ENCODE data around the gene STK11IP. TPM values are rescaled to one million over a fixed set of nuclear protein-coding genes. Genes with fewer than 3 reads are reported as not detected.

Gene STK11IP
- total RNA-seq, 1 donor from 2014 or later, result 58.5 TPM

DNA sequence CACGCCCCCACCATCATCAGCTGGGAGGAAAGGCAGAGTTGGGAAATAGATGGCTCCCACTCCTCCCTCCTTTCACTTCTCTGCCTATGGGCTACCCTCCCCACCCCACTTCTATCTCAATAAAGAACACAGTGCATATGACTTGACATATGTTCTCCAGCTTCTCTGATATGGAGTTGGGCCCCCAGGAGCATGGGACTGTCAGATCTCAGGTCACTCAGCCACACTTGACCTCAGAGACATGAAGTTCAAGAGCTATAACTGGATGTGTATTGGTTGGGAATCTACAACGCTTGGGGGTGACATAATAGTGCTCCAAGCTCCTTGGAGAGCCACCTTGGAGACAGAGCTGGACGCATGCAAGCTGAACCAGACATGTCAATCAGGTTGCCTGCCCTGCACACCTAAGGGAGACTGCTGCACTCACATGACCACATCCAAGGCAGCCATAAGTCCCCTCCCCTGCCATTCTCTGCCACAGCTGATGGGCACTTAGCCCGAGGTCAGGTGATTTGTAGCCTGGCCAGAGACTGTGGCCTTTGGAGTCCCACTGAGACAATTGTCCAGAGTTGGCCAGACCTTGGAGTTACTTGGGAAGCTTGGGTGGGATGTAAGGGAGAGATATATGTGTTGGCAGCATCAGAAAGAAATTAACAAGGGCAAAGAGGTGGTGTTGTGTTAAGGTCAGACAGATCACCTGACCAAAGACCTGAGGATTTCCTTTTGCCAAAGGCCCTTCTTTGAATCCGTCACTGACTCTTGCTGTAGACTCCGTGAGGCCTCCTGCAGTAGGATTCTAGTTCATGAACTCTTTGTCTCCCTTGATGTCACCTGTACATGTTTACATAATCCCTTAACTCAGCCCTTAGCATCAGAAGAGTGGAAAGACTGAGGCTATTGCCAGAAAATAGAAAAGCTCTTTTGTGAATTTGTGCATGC is 21.8 kb upstream of the STK11IP start:
- intact Hi-C loops (cut with DNase I), result no loop called here
- ATAC-seq, result no peak
- DNase-seq (ENCODE audit: low spot score), result no peak

DNA sequence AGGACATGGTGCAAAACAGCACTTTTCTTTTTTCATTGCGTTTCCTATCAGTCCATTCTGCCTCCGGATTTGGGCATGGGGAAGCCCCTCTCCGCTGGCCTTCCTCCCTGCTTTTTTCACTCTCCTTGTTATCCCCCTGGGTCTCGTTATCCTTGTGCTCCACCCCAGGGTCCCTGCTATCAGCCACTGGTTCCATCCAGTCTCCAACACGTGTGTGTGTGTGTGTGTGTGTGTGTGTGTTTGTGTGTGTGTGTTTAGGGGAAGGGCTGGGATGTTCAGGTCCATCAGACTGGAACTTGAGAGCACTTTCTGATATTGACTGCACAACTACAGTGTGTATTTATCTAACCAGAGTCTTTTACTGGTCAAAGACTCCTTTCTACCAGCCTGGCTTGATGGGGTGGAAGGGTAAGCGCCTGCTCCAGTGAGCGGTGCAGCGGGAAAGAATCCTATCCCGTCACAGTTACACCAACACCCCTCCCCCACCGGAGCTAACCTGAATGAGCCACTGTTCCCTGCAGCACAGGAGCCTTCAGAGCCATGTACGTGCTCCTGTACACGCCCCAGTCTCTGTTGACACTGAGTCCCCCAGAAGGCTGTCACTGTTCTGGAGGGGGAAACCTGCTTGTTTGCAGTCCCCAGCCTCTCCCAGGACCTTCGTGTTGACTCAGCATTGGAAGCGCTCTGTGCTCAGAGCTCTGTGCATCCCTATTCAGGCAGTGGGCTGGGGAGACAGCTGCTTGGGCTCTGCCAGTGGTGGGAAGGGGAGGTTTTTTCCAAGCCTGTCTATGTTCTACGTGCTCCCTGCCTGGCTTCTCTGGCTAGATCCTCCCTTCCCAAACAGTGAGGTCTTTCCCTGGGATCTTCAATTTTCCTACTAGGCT is 20.9 kb upstream of the STK11IP start:
- intact Hi-C loops (cut with DNase I), result no loop called here
- ATAC-seq (peak; percentile 35), DNase-seq (ENCODE audit: low spot score) (no peak)

DNA sequence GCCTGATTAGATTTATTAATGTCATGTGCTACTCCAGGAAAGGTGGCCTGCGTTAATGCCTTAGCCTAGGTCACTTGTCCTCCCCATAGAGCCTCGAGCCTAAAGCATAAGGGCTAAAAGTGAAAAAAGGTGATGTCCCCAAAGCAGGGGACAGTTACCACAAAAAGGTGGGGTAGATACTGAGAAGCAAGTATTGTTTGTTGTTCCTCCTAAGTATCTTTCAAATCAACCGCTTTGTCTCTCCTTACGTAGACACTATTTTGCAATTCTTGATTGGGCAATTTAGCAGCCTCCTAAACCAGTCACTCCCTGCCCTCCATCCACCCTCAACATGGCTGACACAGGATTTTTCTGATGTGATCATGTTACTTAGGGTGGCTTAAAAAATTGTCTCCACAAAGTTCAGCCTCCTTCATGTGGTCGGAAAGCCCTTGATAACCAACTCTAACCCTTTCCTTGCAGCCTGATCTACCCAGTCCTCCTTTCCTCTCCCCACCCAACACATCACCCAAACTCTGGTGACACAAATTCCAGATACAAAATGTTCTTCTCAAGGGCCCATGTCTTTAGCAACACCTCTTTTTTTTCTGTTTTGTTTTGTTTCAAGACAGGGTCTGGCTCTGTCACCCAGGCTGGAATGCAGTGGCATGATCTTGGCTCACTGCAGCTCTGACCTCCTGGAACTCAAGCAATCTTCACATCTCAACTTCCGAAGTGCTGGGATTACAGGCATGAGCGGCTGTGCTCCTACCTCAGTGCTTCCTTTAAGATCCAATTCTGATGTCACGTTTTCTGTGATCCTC is 18.6 kb upstream of the STK11IP start:
- ATAC-seq, result no peak
- DNase-seq (ENCODE audit: low spot score), result no peak
- intact Hi-C loops (cut with DNase I), result no loop called here

DNA sequence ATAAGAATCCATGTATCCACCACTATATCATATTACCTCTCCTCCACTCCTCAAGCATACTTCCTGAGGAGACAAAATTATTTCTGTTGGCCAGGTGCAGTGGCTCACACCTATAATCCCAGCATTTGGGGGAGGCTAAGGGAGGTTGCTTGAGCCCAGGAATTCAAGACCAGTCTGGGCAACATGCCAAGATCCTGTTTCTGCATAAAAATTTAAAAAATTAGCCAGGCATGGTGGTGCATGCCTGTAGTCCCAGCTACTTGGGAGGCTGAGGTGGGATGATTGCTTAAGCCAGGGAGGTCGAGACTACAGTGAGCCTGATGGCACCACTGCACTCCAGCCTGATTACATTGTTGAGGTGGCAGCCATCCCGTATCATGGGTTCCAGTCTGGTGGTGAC is 16.3 kb upstream of the STK11IP start:
- intact Hi-C loops (cut with DNase I), result no loop called here
- DNase-seq (ENCODE audit: low spot score) (no peak), ATAC-seq (no peak)

DNA sequence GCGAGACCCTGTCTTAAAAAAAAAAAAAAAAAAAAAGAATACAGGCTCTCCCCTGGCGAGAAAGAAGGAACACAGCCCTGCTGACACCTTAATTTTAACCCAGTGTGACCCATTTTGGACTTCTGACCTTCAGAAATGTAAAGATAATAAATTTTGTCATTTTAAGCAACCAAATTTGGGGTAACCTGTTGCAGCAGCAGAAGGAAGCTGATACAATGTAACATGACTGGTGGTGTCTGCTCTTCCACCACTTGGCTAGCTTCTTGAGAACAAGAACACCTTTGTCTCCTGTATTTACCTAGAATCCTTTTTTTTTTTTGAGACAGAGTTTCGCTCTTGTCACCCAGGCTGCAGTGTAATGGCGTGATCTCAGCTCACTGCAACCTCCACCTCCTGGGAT is 6.6 kb upstream of the STK11IP start:
- no peak for ATAC-seq

DNA sequence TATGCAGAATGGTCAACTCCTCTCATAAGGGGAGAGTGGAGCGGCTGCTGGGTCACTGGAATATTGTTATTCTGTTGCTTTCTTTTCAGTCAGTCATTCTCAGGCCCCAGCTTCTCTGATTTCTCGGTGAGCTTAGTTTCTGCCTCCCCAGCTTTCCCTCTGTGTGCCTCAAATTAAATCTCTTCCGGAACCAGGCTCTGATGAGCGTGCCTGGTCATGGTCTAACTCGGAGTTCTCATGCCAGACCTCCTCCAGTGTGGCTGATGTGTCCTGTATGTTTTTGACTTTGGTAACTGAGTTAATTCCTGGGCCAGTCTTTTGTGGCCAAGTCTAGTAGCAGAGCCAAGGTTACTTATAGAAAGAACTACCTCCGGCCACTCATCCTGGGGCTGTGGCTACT is 4.9 kb upstream of the STK11IP start:
- DNase-seq (ENCODE audit: low spot score), result no peak
- no peak for ATAC-seq
- intact Hi-C loops (cut with DNase I), result no loop called here

More for the DNA sequence above, 6.6 kb upstream of the STK11IP start:
- intact Hi-C loops (cut with DNase I), result no loop called here
- no peak for DNase-seq (ENCODE audit: low spot score)

DNA sequence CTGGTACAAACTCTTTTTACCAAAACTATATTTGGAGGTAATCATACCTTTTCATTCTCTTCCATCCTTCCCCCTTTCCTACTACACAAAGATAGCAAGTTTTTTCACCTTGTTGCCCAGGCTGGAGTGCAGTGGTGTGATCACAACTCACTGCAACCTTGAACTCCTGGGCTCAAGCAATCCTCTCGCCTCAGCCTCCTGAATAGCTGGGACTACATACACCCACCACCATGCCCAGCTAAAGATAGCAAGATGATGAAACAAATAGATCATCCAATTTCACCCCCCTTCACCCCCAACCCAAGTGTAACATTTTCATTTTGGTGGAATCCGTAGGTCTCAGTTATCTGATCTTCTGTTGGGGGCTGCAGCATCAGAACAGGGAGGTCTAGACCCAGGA is 4.5 kb upstream of the STK11IP start:
- intact Hi-C loops (cut with DNase I), result no loop called here
- no peak for ATAC-seq
- DNase-seq (ENCODE audit: low spot score), result no peak

DNA sequence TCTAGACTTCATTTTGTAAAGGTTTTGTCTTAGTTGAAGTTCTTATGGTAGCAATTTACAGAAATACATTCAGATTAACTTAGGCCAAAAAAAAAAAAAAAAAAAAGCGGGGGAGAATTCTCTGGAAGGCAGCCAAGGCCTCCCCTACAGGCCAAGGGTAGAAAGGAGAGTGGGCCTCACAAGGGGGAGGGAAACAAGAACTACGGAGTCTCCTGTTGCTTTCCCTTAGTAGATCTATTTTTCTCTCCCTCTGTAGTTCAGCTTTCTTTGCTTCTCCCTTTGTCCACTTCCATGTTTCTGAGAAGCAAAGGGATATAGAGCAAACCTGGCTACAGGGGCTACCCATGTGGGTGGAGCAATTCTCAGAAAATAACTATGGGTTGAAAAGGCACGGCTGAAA is 2.4 kb upstream of the STK11IP start:
- ATAC-seq, result no peak
- no peak for DNase-seq (ENCODE audit: low spot score)

DNA sequence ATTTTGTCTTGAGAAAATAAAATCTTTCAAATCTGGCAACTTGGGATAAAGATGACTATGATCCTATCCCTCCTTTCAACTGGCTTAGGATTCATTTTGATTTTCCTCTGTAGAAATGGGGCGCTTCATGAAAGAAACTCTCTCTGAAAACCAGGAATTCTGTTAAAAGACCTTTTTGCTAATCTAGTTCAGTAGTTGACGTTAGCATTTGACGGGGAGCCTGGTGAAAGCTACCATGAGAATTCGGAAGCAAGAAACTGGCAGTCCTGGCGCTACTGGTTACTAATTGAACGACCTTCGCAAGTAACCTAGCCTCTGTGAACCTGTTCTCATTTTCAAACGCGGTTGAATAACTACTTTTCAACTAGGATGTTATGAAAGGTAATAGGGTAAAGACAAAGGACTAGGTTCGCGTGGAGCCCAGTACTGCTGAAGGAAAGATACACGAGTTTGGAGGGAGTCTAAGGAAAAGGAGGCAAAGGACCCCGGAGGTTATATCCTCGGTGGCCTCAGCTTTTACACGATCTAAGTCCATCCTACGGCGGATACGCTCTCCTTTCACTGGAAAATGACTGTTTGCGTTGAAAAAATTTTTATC is 604 bp upstream of the STK11IP start:
- intact Hi-C loops (cut with DNase I), result no loop called here
- ATAC-seq (peak; percentile 7), DNase-seq (ENCODE audit: low spot score) (no peak)

More for the DNA sequence above, 2.4 kb upstream of the STK11IP start:
- intact Hi-C loops (cut with DNase I), result no loop called here

DNA sequence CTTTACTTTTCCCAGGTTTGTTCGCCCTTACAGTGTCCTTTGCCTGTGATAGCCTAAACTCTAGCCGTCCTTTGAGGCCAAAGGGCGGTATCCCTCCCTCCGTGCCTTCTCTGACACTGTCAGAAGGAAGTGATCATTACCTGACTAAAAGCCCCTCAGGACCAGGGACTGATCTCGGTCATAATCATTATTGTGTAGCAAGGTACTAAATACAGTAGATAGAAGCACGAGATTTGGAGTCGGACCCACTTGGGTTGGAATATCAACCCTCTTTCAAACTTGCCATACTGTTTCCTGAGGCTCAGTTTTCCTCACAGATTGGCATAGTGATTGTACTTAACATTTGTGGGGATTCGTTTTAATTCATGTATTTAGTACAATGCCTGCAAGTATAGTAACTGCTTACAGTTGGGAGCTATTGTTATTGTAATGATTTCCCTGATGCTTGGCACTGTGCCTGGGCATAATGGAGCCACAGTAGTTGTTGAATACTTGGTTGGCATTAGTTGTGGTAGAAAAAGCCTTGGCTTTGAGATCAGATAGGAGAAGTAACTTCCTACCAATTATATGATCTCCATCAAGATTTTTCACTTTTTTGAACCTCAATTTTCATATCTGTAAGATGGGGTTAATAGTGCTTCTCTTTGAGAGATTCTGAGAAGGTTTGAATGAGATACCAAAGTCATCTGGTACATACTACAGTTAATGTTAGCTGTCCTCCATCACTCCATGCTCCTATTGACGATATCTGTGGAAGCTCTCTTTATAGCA is 836 bp downstream of the STK11IP start:
- ATAC-seq (no peak), DNase-seq (ENCODE audit: low spot score) (no peak)
- intact Hi-C loops (cut with DNase I), result no loop called here

DNA sequence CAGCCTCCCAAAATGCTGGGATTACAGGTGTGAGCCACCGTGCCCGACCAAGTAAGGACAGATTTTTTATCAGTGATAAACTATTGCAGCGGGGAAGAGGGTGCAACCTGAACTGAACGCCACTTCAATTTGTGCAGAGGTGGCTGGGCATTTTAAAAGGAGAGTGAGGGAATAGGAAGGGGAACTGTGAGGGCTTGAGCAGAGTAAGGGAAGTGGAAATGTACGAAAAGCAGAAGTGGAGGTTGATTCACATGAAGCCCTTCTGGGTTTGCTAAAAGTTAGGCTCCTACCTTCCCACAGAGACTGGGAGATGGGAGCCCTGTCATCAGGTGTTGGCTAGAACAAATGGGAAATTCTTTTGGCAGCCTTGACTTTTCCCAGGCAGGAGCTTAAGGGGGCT is 6.1 kb downstream of the STK11IP start:
- intact Hi-C loops (cut with DNase I), result no loop called here
- no peak for ATAC-seq
- no peak for DNase-seq (ENCODE audit: low spot score)

DNA sequence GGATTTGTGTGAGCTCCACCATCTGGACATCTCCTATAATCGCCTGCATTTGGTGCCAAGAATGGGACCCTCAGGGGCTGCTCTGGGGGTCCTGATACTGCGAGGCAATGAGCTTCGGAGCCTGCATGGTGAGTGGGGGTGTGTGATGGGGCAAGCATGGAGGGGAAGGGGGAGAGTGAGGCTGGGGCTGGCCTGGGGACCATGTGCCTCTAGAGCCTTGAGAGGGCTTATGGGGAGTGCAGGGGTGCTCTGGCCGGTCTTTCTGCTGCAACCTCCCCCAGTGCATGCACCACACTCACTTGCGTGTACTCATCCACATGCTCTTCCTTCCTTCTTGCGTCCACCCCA is 7.9 kb downstream of the STK11IP start:
- ATAC-seq (peak; percentile 3), DNase-seq (ENCODE audit: low spot score) (no peak)
- intact Hi-C loops (cut with DNase I), result no loop called here

DNA sequence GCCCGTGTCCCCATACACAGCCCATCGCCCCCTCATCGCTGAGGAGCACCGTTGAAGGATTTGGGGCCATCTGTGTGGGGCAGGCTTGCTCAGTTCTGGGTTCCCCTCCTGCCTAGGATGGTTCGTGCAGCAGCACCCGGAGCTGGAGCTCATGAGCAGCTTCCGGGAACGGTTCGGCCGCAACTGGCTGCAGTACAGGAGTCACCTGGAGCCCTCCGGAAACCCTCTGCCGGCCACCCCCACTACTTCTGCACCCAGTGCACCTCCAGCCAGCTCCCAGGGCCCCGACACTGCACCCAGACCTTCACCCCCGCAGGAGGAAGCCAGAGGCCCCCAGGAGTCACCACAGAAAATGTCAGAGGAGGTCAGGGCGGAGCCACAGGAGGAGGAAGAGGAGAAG is 10.3 kb downstream of the STK11IP start:
- DNase-seq (ENCODE audit: low spot score) (no peak), ATAC-seq (no peak)
- intact Hi-C loops (cut with DNase I), result no loop called here

DNA sequence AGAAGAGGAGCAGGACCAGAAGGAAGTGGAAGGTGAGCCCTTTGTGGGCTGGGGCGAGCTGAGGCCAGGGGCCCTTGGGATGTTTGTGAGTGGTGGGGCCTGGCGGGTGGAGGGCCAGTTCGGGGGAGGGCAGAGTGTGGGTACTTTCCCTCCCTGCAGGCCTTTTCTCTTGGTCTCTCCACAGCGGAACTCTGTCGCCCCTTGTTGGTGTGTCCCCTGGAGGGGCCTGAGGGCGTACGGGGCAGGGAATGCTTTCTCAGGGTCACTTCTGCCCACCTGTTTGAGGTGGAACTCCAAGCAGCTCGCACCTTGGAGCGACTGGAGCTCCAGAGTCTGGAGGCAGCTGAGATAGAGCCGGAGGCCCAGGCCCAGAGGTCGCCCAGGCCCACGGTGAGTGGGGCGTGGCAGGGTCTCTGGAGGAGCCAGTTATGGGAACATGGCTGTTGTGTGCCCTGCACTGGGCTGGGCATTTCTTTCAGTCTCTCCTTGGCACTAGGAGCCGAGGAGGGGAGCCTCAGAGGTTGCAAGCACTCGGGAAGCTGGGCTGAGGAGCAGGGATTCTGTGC is 10.8 kb downstream of the STK11IP start:
- intact Hi-C loops (cut with DNase I), result no loop called here
- no peak for ATAC-seq

DNA sequence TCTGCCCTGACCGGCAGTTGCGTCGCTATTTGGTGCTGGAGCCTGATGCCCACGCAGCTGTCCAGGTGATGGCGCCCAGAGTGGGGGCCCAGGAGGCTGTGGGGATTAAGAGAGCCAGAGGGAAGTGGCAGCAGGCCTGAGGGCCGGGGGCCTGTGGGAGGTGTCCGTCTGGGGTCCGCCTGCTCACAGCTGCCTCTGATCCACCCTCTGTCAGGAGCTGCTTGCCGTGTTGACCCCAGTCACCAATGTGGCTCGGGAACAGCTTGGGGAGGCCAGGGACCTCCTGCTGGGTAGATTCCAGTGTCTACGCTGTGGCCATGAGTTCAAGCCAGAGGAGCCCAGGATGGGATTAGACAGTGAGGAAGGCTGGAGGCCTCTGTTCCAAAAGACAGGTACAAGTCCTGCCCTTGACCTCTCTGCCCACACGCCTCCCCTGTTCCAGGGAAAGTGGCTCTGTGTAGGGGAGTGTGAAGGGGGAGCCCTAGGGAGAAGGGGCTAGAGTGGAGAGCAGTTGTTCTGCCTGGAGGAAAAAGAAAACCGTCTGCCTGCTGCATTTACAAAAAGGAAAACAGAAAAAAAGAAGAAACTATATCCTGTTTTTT is 11.6 kb downstream of the STK11IP start:
- no peak for ATAC-seq

More for the DNA sequence above, 10.8 kb downstream of the STK11IP start:
- DNase-seq (ENCODE audit: low spot score), result no peak

DNA sequence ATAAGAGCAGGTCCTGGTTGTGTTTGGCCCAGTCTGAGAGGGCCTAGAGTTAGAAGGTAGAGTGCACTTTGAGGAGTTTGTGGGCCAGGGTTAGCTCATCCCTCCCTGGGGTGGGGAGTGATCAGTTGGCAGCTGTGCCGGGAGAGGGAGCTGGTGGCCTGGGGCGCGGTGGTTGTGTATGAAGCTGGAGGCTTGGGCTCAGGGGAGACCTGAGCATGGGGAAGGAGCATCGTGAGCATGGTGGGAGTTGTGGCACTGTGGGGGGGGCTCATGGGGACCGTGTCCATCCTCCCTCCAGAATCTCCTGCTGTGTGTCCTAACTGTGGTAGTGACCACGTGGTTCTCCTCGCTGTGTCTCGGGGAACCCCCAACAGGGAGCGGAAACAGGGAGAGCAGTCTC is 13.6 kb downstream of the STK11IP start:
- ATAC-seq (no peak), DNase-seq (ENCODE audit: low spot score) (no peak)
- intact Hi-C loops (cut with DNase I), result no loop called here

More for the DNA sequence above, 11.6 kb downstream of the STK11IP start:
- no peak for DNase-seq (ENCODE audit: low spot score)
- intact Hi-C loops (cut with DNase I), result no loop called here

DNA sequence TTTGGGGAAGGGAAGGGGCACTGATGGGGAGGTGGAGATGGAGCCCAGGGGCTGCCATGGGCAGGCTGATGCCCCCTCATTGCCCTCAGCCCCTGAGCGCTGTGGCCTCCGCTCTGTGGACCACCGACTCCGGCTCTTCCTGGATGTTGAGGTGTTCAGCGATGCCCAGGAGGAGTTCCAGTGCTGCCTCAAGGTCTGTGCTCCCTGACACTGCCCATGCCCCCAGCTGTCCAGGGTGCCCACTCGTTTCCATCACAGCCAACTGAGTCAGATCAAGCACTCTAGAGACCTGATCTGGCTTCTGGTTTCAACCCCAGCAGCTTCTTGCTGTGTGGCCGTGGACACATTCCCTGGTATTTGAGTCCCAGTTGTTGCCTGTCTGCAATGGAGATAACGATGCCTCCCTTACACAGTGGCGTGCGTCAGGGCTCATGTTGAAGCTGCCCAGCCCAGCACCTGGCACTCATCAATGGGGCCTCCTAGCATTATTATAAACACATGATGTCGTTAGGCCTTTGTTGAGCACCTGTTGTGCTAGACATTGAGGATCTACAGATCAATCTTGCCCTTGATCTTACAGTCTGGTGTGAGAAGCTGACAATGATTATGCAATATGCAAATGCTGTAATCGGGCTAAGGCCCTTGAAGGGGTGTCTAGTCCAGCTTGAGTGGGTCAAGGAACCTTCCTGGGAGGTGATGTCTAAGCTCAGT is 14.4 kb downstream of the STK11IP start:
- intact Hi-C loops (cut with DNase I), result no loop called here
- ATAC-seq, result no peak
- no peak for DNase-seq (ENCODE audit: low spot score)
